OCI-LY7 (cell line): ENCODE measurements around the gene MPP7. TPM values are rescaled to one million over a fixed set of nuclear protein-coding genes. Genes with fewer than 3 reads are reported as not detected.

ENCODE experiments used
- BruUV-seq: library from RNA; stranded (reverse); fragments of 400-500 nt; replicated peaks from 2 replicates; lab custom pipeline; 2021; lab: Mats Ljungman, UMichigan
- CTCF ChIA-PET: fragments of 300-600 bp; sonication (Branson Sonifier 250); formaldehyde crosslinking; loops from one replicate; lab custom pipeline; 2022; ENCODE audit warnings: antibody characterized with exemption; ENCODE audit not compliant: unreplicated experiment; lab: Charles Lee
- POLR2A ChIA-PET: fragments of 300-600 bp; sonication (Branson Sonifier 250); formaldehyde crosslinking; loops from one replicate; lab custom pipeline; 2022; ENCODE audit warnings: antibody characterized with exemption; lab: Charles Lee
- DNase-seq: peaks from one replicate; pipeline ENCODE4 v3.0.0-alpha.2; 2015; ENCODE audit warnings: low spot score
- H2AFZ ChIP-seq: fragments of 200-600 bp; sonication (generic), shearing (Covaris generic); 2 replicates; pipeline ENCODE4 v1.6.1; 2014; ENCODE audit warnings: mild to moderate bottlenecking, antibody characterized with exemption, low read length, moderate library complexity
- H3K27ac ChIP-seq: fragments of 200-600 bp; sonication (generic); 2 replicates; pipeline ENCODE4 v1.5.1; 2014; ENCODE audit warnings: mixed run types, low read depth, mild to moderate bottlenecking, moderate library complexity, low read length, inconsistent platforms; ENCODE audit not compliant: poor library complexity, severe bottlenecking
- H3K36me3 ChIP-seq: fragments of 200-600 bp; sonication (generic); 2 replicates; pipeline ENCODE4 v1.6.1; 2014; ENCODE audit warnings: mild to moderate bottlenecking, antibody characterized with exemption, low read length, moderate library complexity, mixed read lengths; ENCODE audit not compliant: insufficient read depth
- H3K4me1 ChIP-seq: fragments of 200-600 bp; sonication (generic); 2 replicates; pipeline ENCODE4 v1.5.1; 2014; ENCODE audit warnings: mild to moderate bottlenecking, low read length; ENCODE audit not compliant: insufficient read depth, poor library complexity, severe bottlenecking
- H3K4me2 ChIP-seq: fragments of 200-600 bp; sonication (generic); 2 replicates; pipeline ENCODE4 v1.6.1; 2014; ENCODE audit warnings: mild to moderate bottlenecking, low read length
- H3K4me3 ChIP-seq: fragments of 200-600 bp; sonication (generic); 2 replicates; pipeline ENCODE4 v1.5.1; 2014; ENCODE audit warnings: mild to moderate bottlenecking, low read depth, low read length; ENCODE audit not compliant: poor library complexity, severe bottlenecking
- H3K79me2 ChIP-seq: fragments of 200-600 bp; sonication (generic); 2 replicates; pipeline ENCODE4 v1.6.1; 2016; ENCODE audit warnings: low read depth, mild to moderate bottlenecking, low read length, moderate library complexity, mixed read lengths; ENCODE audit not compliant: insufficient read depth
- H3K9me2 ChIP-seq: fragments of 200-600 bp; sonication (generic); 2 replicates; pipeline ENCODE4 v1.6.1; 2016; ENCODE audit warnings: mild to moderate bottlenecking, low read length, mixed read lengths; ENCODE audit not compliant: insufficient read depth
- H3K9me3 ChIP-seq: fragments of 200-600 bp; sonication (generic); 2 replicates; pipeline ENCODE4 v1.6.1; 2014; ENCODE audit warnings: mild to moderate bottlenecking, mixed run types, low read length, mixed read lengths
- H4K20me1 ChIP-seq: fragments of 200-600 bp; sonication (generic); 2 replicates; pipeline ENCODE4 v1.6.1; 2014; ENCODE audit warnings: mild to moderate bottlenecking, antibody characterized with exemption, low read length, moderate library complexity, mixed read lengths; ENCODE audit not compliant: insufficient read depth
- CTCF ChIP-seq: fragments of 200-600 bp; sonication (generic); conservative IDR thresholded peaks from 2 replicates; pipeline ENCODE4 v1.5.1; 2014; ENCODE audit warnings: mild to moderate bottlenecking, antibody characterized with exemption, low read length, moderate library complexity, mixed read lengths
- EZH2phosphoT487 ChIP-seq: fragments of 200-600 bp; sonication (generic); IDR thresholded peaks from 2 replicates; pipeline ENCODE4 v1.6.1; 2018; ENCODE audit warnings: low read depth, borderline replicate concordance, mild to moderate bottlenecking, mixed run types, antibody characterized with exemption, low read length, moderate library complexity, mixed read lengths
- intact Hi-C: fragments of 100-400 bp; cut with micrococcal nuclease; formaldehyde crosslinking; loops from one replicate; pipeline ENCODE4 v1.10.0; 2022; ENCODE audit not compliant: unreplicated experiment
- total RNA-seq, 2 experiments: library from RNA; depleted of rRNA in 1 of 2; stranded (reverse); fragments of >200 nt in 1 of 2; shearing (Covaris generic) in 1 of 2; gene quantifications; 2 replicates each; pipeline ENCODE4 v1.2.3, GENCODE V29; 2014 to 2022

Gene MPP7
- total RNA-seq, 2 experiments from 2014 or later = 15.0 to 19.6 TPM

- no peak for TF ChIP-seq CTCF
- TF ChIP-seq EZH2phosphoT487 = no peak
- ChIA-PET POLR2A (interaction anchor here (0.6 to 4.2 kb wide), 7 partner anchors 8 to 406 kb away, joined by 3 to 31 read pairs (median 4); partner anchors contain the start of gene MPP7), CTCF (no interaction called here)
- no peaks in the 10 kb centered on the region; the same call in 1 of the 2 replicates for H3K36me3 ChIP-seq
- H3K79me2 ChIP-seq = no peaks in the 10 kb centered on the region
- H3K9me2 ChIP-seq = no peaks in the 10 kb centered on the region
- no TSS peak for BruUV-seq
- no peaks in the 10 kb centered on the region for H4K20me1 ChIP-seq
- no peak overlapping the region for H2AFZ ChIP-seq
- no peak overlapping the region for H3K4me3 ChIP-seq
- no peak overlapping the region for H3K4me2 ChIP-seq
- DNase-seq = no peak
- no peaks in the 10 kb centered on the region for H3K9me3 ChIP-seq
- H3K4me1 ChIP-seq = no peaks in the 10 kb centered on the region
- no peak overlapping the region for H3K27ac ChIP-seq
- intact Hi-C loops = no loop called here
These were observed 11.3 kb upstream of the MPP7 start for GRCh38 chr10:28314211-28314610.

GRCh38 chr10:28312572-28312971 is 9.7 kb upstream of the MPP7 start:
- DNase-seq = no peak
- no peak overlapping the region for H2AFZ ChIP-seq

More at GRCh38 chr10:28312572-28312971, 9.7 kb upstream of the MPP7 start:
- peaks cover 3% of the 10 kb centered on the region for H3K4me1 ChIP-seq
- H3K27ac ChIP-seq = no peak overlapping the region
- H3K4me2 ChIP-seq = no peak overlapping the region
- H4K20me1 ChIP-seq = no peaks in the 10 kb centered on the region
- H3K9me3 ChIP-seq = no peaks in the 10 kb centered on the region
- ChIA-PET CTCF (interaction anchor here (1.7 kb wide), 1 partner anchor 10 kb away, joined by 5 read pairs; the partner anchor contains the start of gene MPP7), POLR2A (interaction anchor here (0.7 to 4.2 kb wide), 9 partner anchors 8 to 68 kb away, joined by 3 to 31 read pairs (median 7); partner anchors contain the start of gene MPP7)
- BruUV-seq = no TSS peak
- H3K36me3 ChIP-seq = no peaks in the 10 kb centered on the region; the same call in 1 of the 2 replicates
- H3K4me3 ChIP-seq = no peak overlapping the region
- no peaks in the 10 kb centered on the region for H3K79me2 ChIP-seq
- intact Hi-C loops = no loop called here
- TF ChIP-seq CTCF = no peak
- no peaks in the 10 kb centered on the region for H3K9me2 ChIP-seq
